Prostate gland (tissue), 2 donors: ENCODE results near the gene PGM1.

Experiments
- CTCF ChIP-seq, 4 experiments: fragments of 200-600 bp in 2 of 4; fragments of 450-650 bp in 2 of 4; sonication (generic) in 2 of 4; IDR thresholded peaks; 1 replicate in 3 of 4; 2 replicates in 1 of 4; pipeline ENCODE4 v1.5.1; 2016 to 2019; ENCODE audit warnings: antibody characterized with exemption in 4 of 4, mild to moderate bottlenecking in 2 of 4, moderate library complexity in 2 of 4
- POLR2A ChIP-seq: fragments of 450-650 bp; IDR thresholded peaks from one replicate; pipeline ENCODE4 v1.6.1; 2016; ENCODE audit warnings: antibody characterized with exemption, mild to moderate bottlenecking

- TF ChIP-seq CTCF (IDR thresholded peaks at IDR 0.05) (no peak), POLR2A (no peak)
Observed at GRCh38 chr1:63682936-63683335, 89.7 kb downstream of the PGM1 start.
